ENCODE data around the gene FLOT1. TPM values are rescaled to one million over a fixed set of nuclear protein-coding genes. Genes with fewer than 3 reads are reported as not detected.

The FLOT1 gene
- total and polyA plus RNA-seq, 9 of the 15 experiments (the other 6 are each of a cell fraction or from before 2014, with no cell fraction given), result 11.7 to 149 (median 118) TPM

- TF ChIP-seq JUN (IDR thresholded peaks at IDR 0.05; ENCODE audit: borderline replicate concordance, low read depth, low read length), result no peak
- TF ChIP-seq JUN (CRISPR knock-in tag; IDR thresholded peaks at IDR 0.05; ENCODE audit: borderline replicate concordance), result peak; percentile 49; the same call in 1 of the 2 replicates
- peak; percentile 79 for TF ChIP-seq RB1 (IDR thresholded peaks at IDR 0.05; ENCODE audit: low read depth)
- TF ChIP-seq YY1 (IDR thresholded peaks at IDR 0.05; ENCODE audit: borderline replicate concordance in 1 of 3, control insufficient read depth in 1 of 3, extremely low read depth in 1 of 3, insufficient read depth in 3 of 3, insufficient read length in 1 of 3, insufficient replicate concordance in 2 of 3, low read depth in 1 of 3, low read length in 2 of 3), result peak in 1 of 3 experiments; percentile 44
- TF ChIP-seq XRCC3 (IDR thresholded peaks at IDR 0.05), result no peak
- TF ChIP-seq RBM14 (IDR thresholded peaks at IDR 0.05; ENCODE audit: borderline replicate concordance, insufficient read depth, low read depth, low read length), result no peak
- TF ChIP-seq ARID2 (IDR thresholded peaks at IDR 0.05), result peak; percentile 71; the same call in 1 of the 2 replicates
- no peak for TF ChIP-seq ARID1B (IDR thresholded peaks at IDR 0.05)
- TF ChIP-seq GATA2 (CRISPR knock-in tag; IDR thresholded peaks at IDR 0.05), result no peak
- no peak for TF ChIP-seq MTA3 (IDR thresholded peaks at IDR 0.05; ENCODE audit: borderline replicate concordance)
- no peak for TF ChIP-seq PCBP1 (IDR thresholded peaks at IDR 0.05; ENCODE audit: low read depth, low read length, poor library complexity, severe bottlenecking)
- no peak; a peak in 1 of 4 replicates for TF ChIP-seq KDM4B (IDR thresholded peaks at IDR 0.05; ENCODE audit: borderline replicate concordance in 2 of 2, low read depth in 1 of 2)
- peak; percentile 60; the same call in 1 of the 2 replicates for TF ChIP-seq ZNF24 (IDR thresholded peaks at IDR 0.05)
- TF ChIP-seq RBFOX2 (IDR thresholded peaks at IDR 0.05; ENCODE audit: low read depth, low read length), result peak; percentile 60
- TF ChIP-seq ZFP1 (CRISPR knock-in tag; IDR thresholded peaks at IDR 0.05), result no peak
- TF ChIP-seq GABPB1 (CRISPR knock-in tag; IDR thresholded peaks at IDR 0.05), result peak; percentile 67; the same call in 1 of the 2 replicates
- TF ChIP-seq ZNF212 (CRISPR knock-in tag; IDR thresholded peaks at IDR 0.05), result no peak
- no peak for TF ChIP-seq FOXA3 (CRISPR knock-in tag; conservative IDR thresholded peaks at IDR 0.05 in 1 of 2, IDR thresholded peaks at IDR 0.05 in 1 of 2)
- TF ChIP-seq THAP12 (CRISPR knock-in tag; IDR thresholded peaks at IDR 0.05), result 0 out of 2 replicates have a peak, but pooled peaks have one; percentile 14
- no peak for TF ChIP-seq EGR1 (conservative IDR thresholded peaks at IDR 0.05)
Measured at GRCh38 chr6:30730601-30731435, 11.7 kb downstream of the FLOT1 start (continued).
